ENCODE results near the gene RGS19.

RGS19 gene

DNA sequence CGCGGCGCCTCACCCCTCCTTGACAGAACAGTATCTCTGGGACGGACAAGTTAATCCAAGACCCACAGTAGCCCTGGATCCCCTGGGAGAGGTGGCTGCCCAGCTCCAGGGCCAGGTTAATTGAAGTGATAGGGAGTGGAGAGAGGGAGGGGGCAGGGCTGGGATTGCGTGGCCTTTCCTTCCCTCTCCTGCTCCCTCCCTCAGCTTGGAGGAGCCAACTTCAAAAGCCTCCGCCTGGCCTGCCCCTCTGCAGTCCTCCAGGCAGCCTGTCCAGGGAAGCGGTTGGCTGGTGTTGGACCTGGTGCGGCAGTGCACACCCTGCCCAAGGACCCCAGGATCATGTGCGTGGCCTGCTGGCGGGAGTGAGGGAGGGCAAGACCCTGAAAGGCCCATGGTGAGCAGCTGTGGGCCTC is 43.4 kb downstream of the RGS19 start, which contains the start of gene C20orf204:
C20orf204 (plus strand) TSS at position 250 of the 413 bp plus-strand sequence; CDS start at position 392, 142 bp downstream.
- FAIRE-seq (no peak), DNase-seq (ENCODE audit: low spot score) (no peak)

DNA sequence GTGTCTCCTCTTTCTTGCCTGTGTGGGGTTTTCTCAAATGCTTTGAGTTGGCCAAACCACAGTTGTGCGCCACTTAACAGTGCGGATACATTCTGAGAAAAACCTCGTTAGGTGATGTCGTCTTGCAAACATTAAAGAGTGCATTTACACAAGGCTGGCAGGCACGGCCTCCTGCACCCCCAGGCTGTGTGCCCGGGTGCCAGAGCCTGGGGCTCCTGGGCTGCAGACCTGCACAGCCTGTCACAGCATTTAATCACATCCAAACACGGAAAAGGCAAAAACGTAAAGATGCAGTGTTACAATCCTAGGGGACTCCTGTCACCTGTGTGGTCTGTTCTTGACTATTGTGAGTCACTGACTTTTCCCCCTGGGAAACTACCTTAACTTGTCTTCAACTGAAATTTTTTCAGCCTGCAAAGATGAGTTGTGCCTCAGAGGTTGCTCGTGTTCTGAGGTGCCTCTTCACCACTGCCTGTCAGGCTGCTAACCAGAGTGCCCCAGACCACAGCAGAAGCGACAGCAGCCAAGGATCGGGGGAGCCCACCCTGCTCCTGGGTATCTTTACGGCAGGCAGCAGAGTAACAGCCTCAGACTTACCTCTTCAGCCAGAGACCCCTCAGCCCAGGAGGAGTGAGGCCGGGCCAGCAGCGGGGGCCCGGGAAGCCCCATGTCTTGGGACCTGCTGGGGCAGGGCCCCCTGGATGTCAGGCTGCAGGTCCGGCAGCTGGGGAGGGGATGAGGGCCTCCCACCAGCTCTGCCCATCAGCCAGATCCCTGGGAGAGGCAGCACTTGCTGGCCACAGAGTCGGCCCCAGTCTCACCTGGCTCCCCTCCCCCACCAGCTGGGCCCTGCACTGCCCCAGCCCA is 44.0 kb downstream of the RGS19 start:
- DNase-seq (ENCODE audit: low spot score) (no peak), FAIRE-seq (no peak)

DNA sequence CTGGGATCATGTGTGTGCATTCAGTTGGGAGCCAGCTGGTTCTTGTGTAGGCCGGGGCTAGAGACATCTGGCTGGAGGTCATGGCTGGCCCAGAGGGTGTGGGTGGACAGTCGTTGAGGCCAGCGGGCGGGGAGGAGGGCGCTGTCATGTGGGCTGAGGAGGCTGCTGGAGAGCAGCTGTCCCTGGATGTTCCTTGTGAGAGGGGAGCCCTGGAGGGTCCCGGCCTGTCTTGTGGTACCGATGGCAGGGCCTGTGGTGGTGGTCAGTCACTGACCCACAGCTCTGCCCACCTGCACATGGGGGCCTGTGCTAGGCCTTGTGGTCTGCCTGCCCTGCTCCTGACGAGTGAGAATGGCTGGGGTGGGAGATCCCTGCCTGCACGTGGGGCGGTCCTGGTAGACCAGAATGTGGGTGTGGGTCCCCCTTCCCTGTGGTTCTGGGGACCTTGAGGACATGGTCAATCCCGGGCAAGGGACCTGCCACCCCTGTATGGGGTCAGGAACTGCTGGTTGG is 45.3 kb downstream of the RGS19 start:
- DNase-seq (ENCODE audit: low spot score), result no peak
- FAIRE-seq, result no peak

DNA sequence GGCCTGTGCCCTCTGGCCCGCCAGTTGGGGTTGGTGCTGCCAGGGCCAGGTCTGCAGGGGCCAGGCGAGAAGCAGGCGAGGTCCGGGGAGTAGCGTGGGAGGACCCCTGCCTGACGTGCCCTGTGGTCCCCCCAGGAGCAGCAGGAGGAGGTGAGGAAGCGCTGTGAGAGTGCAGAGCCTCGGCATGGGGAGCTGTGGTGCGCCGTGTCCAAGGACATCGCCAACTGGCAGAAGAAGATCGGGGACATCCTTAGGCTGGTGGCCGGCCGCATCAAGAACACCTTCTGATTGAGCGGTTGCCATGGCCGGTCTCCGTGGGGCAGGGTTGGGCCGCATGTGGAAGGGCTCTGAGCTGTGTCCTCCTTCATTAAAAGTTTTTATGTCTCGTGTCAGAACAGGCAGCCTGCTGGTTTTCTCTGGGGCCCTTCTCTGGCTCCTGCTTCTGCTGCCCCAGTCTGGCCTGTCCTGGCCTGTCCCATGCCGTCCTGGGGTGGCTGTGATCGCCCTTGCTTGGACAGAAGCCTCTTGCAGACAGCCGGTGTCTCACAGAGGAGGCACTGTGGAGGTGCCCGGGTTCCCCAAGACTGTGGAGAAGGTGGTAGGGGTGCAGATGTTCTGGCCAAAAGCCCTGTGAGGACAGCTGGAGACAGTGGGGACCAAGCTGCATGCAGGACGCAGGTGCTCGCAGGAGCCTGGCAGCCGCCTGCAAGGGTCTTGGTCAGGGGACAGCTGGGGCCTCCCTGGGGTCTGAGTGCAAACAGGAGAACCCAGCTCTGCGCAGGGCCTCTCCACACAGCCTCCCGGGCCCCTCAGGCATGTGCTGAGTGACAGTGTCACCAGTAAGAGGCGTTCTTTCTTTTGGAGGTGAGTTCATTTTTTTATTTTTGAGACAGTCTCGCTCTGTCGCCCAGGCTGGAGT is 46.4 kb downstream of the RGS19 start:
- DNase-seq (ENCODE audit: low spot score) (no peak), FAIRE-seq (no peak)

DNA sequence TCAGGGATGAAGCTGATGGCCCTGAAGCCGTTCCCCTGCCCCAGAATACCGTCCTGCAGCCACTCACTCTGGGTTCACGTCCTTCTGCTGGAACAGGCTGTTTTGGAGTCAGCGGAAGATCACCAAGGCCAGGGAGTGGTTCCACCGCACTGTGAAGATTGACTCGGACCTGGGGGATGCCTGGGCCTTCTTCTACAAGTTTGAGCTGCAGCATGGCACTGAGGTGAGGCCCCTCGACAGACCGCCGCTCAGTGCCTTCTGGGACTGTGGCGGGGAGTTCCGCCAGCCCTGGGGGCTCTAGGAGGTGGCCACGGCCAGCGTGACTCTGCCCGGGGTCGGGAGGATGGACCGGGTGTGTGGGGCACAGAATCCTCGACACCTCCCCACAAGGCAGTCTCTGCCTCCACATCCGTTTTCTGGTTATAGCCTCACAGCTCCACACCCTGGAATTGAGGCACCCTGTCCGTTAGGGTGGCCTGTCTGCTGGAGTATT is 47.5 kb downstream of the RGS19 start:
- DNase-seq (ENCODE audit: low spot score) (no peak), FAIRE-seq (no peak)

DNA sequence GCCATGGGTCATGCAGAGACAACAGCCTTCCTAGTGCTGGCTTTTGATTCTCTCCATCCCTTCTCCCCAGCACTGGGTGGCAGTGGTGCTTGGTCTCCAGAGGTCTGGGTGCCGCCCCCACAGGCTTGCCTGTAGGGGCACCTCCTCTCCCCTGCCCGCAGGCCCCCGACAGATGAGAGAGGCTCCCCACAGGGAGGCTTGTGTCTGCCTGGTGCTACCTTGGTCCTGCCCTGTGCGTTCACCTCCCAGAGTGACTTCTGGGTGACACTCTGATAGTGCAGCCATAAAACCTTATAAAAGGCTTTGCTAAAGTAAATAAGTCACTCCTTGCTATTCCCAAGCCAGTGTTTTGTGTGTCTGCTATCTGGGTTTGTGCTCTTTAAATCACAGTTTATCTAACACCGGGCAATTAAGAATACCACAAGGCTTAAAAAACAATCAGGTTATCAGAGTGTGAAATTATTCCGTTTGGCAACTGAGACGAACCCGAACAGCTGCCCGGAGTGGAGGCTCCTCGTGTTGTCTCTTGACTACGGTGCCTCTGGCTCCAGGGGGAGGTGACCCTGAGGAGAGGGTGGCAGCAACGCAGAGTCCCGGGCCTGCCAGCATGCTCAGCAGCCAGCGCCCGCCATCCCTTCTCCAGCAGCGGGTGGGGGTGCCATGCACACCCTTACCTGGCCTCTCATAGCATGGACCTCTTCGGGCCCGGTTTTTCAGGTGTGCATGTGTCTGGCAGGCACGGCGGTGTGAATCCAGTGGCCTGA is 48.8 kb downstream of the RGS19 start:
- FAIRE-seq (no peak), DNase-seq (ENCODE audit: low spot score) (no peak)

DNA sequence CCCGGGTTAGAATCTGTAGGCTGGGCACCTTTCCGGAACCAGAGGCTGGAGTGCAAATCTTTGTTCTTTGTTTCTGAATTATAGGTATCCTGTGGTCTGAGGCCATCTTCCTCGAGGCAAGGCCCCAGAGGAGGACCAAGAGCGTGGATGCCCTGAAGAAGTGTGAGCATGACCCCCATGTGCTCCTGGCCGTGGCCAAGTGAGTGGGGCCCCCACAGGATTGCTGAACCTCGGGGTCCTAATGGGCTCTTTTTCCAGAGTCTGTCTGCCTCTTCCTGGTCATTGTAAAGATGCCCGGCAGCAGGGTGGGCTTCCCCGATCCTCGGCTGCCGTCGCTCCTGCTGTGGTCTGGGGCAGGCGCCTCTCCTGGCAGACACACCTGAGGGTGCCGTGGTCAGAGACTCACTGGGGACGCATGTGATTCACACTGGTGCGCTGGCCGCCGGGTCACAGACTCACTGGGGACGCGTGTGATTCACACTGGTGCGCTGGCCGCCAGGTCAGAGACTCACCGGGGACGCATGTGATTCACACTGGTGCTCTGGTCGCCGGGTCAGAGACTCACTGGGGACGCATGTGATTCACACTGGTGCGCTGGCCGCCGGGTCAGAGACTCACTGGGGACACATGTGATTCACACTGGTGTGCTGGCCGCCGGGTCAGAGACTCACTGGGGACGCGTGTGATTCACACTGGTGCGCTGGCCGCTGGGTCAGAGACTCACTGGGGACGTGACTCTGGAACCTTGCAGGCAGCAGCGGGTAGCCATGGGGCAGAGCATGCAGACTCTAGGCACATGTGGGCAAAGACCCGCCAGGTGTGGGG is 49.8 kb downstream of the RGS19 start:
- DNase-seq (ENCODE audit: low spot score) (no peak), FAIRE-seq (no peak)

DNA sequence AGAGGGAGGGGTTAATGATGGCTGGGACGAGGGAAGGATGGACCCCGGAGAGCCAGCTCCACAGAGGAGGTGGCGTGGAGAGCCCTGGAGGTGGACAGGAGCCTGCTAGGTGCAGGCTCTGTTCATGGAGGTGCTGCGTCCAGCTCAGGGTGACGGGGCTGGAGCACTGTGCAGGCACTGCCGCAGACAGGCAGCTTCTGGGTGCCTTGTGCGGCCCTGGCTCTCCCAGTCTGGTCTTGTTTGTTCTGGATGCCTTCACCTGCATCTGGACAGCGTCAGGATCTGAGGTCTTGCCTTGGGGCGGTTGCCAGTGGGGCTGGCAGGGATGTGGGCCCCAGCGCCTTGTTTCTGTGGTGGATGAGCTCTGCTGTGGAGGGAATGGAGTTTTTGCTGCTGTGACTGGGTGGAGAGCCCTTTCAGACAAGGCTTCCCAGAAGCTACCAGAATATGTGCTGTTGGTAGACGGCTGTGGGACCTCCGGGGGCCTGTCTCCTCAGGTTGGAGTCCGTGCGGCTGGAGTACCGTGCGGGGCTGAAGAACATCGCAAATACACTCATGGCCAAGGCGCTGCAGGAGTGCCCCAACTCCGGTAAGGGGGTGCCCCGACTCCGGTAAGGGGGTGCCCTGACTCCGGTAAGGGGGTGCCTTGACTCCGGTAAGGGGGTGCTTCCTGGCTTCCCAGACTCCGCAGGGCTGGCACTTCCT is 51.2 kb downstream of the RGS19 start:
- FAIRE-seq (no peak), DNase-seq (ENCODE audit: low spot score) (no peak)

DNA sequence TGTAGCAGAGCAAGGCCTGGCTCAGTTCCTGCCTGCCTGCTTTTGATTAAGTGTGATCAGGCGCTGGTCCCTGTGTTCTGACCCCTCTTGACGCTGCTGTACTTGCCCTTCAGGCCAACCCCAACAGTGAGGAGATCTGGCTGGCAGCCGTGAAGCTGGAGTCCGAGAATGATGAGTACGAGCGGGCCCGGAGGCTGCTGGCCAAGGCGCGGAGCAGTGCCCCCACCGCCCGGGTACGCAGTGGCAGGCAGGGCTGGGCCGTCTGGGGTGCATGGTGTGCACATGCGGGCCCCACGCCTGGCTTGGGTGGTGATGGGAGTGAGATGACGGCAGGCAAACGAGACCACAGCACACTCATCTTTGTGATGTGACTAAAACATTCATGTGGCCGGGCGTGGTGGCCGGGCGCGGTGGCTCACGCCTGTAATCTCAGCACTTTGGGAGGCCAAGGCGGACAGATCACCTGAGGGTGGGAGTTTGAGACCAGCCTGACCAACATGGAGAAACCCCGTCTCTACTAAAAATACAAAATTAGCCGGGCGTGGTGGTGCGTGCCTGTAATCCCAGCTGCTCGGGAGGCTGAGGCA is 53.4 kb downstream of the RGS19 start:
- no peak for FAIRE-seq
- no peak for DNase-seq (ENCODE audit: low spot score)

DNA sequence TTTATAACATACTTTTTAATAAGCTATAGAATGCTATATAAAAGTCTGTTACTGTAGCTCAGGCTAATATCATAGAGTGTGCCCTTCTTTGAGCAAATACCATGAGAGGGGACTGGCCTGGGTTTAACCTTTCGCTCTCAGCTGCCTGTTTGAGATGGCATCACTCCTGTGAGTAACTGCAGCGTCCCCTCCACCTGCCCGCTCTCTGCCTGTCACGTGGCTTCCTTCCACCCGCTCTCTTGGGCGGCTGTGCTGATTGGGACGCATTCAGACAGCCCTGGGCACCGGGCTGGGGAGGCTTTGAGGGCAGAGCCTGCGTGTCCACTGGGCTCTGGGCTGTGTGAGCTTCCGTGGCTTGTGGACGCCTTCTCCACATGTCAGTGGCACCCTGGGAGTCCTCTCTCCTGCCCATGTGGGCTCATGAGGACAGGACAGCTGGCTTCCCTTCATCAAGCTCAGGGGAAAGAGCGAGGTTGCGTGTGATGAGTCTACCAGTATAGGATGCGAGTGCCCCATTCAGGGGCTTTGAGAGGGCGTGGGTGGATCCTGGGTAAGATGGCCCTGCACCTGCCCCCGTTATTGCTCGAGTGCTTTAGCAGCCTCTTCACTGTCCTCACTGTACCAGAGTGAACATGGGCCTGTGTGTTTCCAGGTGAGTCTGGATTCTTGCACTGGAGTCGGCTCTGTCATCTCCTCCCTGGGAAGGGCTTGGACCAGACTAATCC is 54.1 kb downstream of the RGS19 start:
- FAIRE-seq (no peak), DNase-seq (ENCODE audit: low spot score) (no peak)

DNA sequence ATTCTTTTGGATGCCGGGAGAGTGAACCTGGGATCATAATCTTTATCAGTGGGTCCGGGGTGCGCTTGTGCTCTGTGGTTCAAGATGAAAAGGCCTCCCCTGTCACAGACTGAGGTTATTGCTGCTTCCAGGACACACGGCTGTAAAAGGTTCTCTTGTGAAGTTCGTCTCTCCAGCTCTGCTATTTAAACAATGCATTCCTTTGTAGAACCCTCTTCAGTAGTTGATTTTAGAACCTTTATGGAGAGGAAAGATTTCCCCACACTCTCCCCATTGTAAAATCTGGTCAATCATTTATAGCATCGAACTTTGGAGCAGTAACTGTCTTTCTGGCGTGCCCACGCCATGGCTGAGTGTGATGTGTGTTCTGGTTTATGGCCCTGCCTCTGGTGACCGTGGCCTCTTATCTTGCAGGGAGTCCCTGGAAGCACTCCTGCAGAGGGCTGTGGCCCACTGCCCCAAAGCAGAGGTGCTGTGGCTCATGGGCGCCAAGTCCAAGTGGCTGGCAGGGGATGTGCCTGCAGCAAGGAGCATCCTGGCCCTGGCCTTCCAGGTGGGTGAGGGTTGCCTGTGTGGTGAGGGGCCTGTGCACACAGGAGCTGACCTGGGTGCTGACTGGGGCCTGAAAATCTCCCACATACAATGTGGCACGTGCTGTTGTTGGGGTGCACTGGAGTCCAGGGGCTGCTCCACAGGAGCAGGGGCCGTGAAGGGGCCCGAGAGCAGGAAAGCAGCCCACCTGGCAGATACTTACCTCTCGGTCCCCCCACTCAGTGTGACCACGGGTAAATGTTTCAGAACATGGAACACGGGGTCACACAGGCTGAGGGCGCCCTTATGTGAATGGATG is 55.0 kb downstream of the RGS19 start:
- FAIRE-seq, result no peak
- DNase-seq (ENCODE audit: low spot score), result no peak

DNA sequence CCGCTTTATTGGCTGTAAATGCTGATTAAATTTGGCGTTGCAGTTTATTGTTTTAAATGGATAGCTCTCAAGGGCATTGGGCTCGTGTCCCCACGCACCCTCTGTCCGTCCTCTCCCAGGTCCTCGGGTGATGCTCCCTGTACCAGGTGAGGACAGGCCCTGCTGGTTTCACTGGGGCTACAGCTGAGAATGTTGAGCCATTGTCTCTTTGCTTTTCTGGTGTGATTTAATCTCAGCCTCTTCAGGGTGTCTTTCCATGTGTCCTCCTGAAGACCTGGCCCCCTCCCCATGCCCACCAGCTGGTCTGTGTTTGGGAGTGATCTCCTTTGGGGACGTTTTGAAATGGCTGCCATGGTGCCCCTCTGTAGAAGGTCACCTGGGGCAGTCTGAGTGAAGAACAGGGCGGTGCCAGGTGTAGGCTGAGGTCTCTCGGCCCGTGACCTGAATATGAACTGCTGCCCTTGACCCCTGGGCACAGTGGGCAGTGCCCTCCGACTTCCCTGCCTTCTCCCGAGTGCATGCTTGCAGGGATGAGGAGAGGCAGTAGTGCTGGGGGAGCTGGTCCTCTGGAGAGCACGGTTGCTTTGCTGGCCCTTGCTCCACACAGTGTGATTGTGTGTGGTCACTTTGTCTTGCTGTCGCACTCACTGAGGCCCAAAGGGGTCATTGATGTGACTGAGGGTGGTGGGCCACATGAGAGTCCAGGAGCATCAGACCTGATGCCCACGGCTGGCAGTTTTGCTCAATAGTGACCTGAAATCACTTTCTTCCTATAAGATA is 55.8 kb downstream of the RGS19 start:
- DNase-seq (ENCODE audit: low spot score) (no peak), FAIRE-seq (no peak)
